ENCODE data around the gene LEF1.

The LEF1 gene

GRCh38 chr4:108152980-108153379 lies 15.8 kb downstream of the LEF1 start:
- no peak for TF ChIP-seq CTCF (IDR thresholded peaks at IDR 0.05; ENCODE audit: low read depth, low read length)
- no peak for DNase-seq (ENCODE audit: low read depth in 2 of 2)
- H3K4me3 ChIP-seq (replicated peaks in 1 of 2; ENCODE audit: low read depth in 2 of 2, low read length in 2 of 2) = no peak overlapping the region

- H3K4me3 ChIP-seq (replicated peaks in 1 of 2; ENCODE audit: low read depth in 2 of 2, low read length in 2 of 2) = no peak overlapping the region
- TF ChIP-seq CTCF (IDR thresholded peaks at IDR 0.05; ENCODE audit: low read depth, low read length) = no peak
- no peak for DNase-seq (ENCODE audit: low read depth in 2 of 2)
These were observed 18.9 kb downstream of the LEF1 start for GRCh38 chr4:108149588-108150380.

- no peak for DNase-seq (ENCODE audit: low read depth in 2 of 2)
- H3K4me3 ChIP-seq (replicated peaks in 1 of 2; ENCODE audit: low read depth in 2 of 2, low read length in 2 of 2) = no peak overlapping the region
- no peak for TF ChIP-seq CTCF (IDR thresholded peaks at IDR 0.05; ENCODE audit: low read depth, low read length)
These were observed 20.4 kb downstream of the LEF1 start for GRCh38 chr4:108148316-108148715.

- no peak overlapping the region for H3K4me3 ChIP-seq (replicated peaks in 1 of 2; ENCODE audit: low read depth in 2 of 2, low read length in 2 of 2)
- TF ChIP-seq CTCF (IDR thresholded peaks at IDR 0.05; ENCODE audit: low read depth, low read length) = no peak
- DNase-seq (ENCODE audit: low read depth in 2 of 2) = no peak
These were observed 21.9 kb downstream of the LEF1 start for GRCh38 chr4:108146819-108147218.

- no peak for TF ChIP-seq CTCF (IDR thresholded peaks at IDR 0.05; ENCODE audit: low read depth, low read length)
- no peak for DNase-seq (ENCODE audit: low read depth in 2 of 2)
- no peak overlapping the region for H3K4me3 ChIP-seq (replicated peaks in 1 of 2; ENCODE audit: low read depth in 2 of 2, low read length in 2 of 2)
These were observed 22.4 kb downstream of the LEF1 start for GRCh38 chr4:108146336-108146735.

GRCh38 chr4:108144451-108144850 lies 24.3 kb downstream of the LEF1 start:
- no peak for TF ChIP-seq CTCF (IDR thresholded peaks at IDR 0.05; ENCODE audit: low read depth, low read length)
- DNase-seq (ENCODE audit: low read depth in 2 of 2) = no peak
- no peak overlapping the region for H3K4me3 ChIP-seq (replicated peaks in 1 of 2; ENCODE audit: low read depth in 2 of 2, low read length in 2 of 2)

- no peak overlapping the region for H3K4me3 ChIP-seq (replicated peaks in 1 of 2; ENCODE audit: low read depth in 2 of 2, low read length in 2 of 2)
- no peak for TF ChIP-seq CTCF (IDR thresholded peaks at IDR 0.05; ENCODE audit: low read depth, low read length)
- DNase-seq (ENCODE audit: low read depth in 2 of 2) = no peak
These were observed 25.2 kb downstream of the LEF1 start for GRCh38 chr4:108143515-108143914.

Measured in cardiac fibroblast (primary cell).